Glutamatergic neuron (in vitro differentiated cells): ENCODE data around the gene ZMYM2. TPM values are rescaled to one million over a fixed set of nuclear protein-coding genes. Genes with fewer than 3 reads are reported as not detected.
A peak's percentile ranks its signal among the peaks of the same experiment; 100 is the strongest.

Experiments used
- DNase-seq: peaks from one replicate; pipeline ENCODE4 v3.0.0; 2022
- H3K27ac Mint-ChIP-seq: one replicate; pipeline ENCODE4 v1.8.0; 2020; ENCODE audit warnings: mild to moderate bottlenecking, mixed read lengths, inconsistent platforms; ENCODE audit not compliant: unreplicated experiment
- H3K27me3 Mint-ChIP-seq: one replicate; pipeline ENCODE4 v1.8.0; 2020; ENCODE audit warnings: mild to moderate bottlenecking, moderate library complexity, mixed read lengths, inconsistent platforms; ENCODE audit not compliant: unreplicated experiment
- H3K36me3 Mint-ChIP-seq: one replicate; pipeline ENCODE4 v1.8.0; 2020; ENCODE audit warnings: mild to moderate bottlenecking, mixed read lengths, inconsistent platforms; ENCODE audit not compliant: unreplicated experiment
- H3K4me1 Mint-ChIP-seq: one replicate; pipeline ENCODE4 v1.8.0; 2020; ENCODE audit warnings: mild to moderate bottlenecking, low read depth, mixed read lengths, inconsistent platforms; ENCODE audit not compliant: unreplicated experiment
- H3K4me3 Mint-ChIP-seq: one replicate; pipeline ENCODE4 v1.8.0; 2020; ENCODE audit warnings: mild to moderate bottlenecking, mixed read lengths, inconsistent platforms; ENCODE audit not compliant: unreplicated experiment
- H3K9me3 Mint-ChIP-seq: one replicate; pipeline ENCODE4 v1.8.0; 2020; ENCODE audit warnings: mild to moderate bottlenecking, moderate library complexity, mixed read lengths, inconsistent platforms; ENCODE audit not compliant: unreplicated experiment
- total RNA-seq: library from RNA; stranded (reverse); fragmentation: NEBNext Ultra II Directional; extraction: Animal tissue kit (Norgen Biotek cat#: 25700); gene quantifications from one replicate; pipeline ENCODE4 v1.2.1, GENCODE V29; 2021; ENCODE audit not compliant: unreplicated experiment
- TF ChIP-seq, protein P1 (sequence below): fragments of 200-600 bp; sonication (generic); IDR thresholded peaks from one replicate; pipeline ENCODE4 v1.5.0; 2021; ENCODE audit not compliant: partially characterized antibody, unreplicated experiment

Gene ZMYM2
- total RNA-seq, 1 donor from 2014 or later = 215 TPM

DNA sequence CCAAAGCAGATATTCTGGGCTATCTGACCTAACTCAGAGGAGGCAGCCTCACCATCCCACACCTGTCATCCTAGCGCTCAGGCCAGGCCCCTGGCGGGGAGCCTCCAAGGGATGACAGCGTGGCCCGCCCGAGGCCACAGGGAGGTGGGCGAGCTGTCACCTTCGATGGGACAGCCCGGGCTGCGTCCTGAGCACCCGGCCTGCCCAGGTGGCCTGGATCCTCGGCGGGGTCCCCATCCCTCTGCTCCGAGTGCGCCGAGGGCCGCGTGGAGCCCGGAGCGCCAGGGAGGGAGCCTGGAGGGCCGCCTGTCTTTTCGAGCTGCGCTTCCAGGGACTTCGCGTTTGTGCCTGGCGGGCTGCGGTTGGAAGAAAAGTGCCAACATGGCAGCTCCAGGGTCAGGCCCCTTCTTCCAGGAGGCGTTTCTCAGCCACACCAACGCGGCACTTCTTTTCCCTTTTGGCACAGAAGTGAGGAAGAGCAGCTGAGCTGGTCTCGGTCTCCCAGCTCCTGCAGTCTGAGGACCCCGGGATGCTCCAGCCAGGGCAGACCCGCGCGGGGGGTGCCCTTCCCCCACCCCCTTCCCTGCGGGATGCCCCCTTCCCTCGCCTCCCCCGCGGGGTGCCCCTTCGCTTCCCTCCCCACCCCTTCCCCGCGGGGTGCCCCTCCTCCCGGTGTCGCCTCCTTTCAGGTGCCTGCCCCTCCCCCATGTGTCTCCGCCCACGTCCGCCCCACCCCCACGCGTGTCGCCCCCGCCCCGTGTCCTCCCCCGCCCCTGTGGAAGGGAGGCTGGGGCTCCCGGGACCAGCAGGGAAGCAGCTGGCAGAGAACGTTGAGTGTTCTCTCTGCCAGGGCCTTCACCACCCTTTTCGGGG lies 160.0 kb downstream of the ZMYM2 start:
- Mint-ChIP-seq H3K36me3 (no peaks in the 10 kb centered on the region), H3K27ac (no peak overlapping the region), H3K9me3 (peaks cover 2% of the 10 kb centered on the region), H3K4me3 (peak overlapping the region; percentile 78), H3K27me3 (no peaks in the 10 kb centered on the region), H3K4me1 (no peaks in the 10 kb centered on the region)
- TF ChIP-seq, protein P1, sequence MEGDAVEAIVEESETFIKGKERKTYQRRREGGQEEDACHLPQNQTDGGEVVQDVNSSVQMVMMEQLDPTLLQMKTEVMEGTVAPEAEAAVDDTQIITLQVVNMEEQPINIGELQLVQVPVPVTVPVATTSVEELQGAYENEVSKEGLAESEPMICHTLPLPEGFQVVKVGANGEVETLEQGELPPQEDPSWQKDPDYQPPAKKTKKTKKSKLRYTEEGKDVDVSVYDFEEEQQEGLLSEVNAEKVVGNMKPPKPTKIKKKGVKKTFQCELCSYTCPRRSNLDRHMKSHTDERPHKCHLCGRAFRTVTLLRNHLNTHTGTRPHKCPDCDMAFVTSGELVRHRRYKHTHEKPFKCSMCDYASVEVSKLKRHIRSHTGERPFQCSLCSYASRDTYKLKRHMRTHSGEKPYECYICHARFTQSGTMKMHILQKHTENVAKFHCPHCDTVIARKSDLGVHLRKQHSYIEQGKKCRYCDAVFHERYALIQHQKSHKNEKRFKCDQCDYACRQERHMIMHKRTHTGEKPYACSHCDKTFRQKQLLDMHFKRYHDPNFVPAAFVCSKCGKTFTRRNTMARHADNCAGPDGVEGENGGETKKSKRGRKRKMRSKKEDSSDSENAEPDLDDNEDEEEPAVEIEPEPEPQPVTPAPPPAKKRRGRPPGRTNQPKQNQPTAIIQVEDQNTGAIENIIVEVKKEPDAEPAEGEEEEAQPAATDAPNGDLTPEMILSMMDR = peak; percentile 64
- DNase-seq = peak; percentile 43

DNA sequence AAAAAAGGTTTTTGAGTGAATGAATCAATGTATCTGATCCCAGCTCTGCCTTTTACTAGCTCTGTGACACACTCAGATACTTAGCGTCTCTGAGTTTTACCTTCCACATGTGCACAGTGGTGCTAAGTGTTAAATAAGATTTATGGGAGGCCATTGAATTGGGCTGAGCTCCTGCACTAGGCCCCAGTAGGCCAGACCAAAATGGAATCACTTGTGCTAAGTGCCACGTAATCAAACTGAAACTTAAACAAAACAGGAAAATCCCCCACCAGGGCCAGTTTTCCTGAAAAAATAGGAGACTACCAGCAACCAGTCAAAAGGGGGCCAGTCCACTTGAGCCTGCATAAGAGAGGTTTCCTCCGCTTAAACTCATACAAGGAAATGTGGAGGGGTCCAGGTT lies 161.4 kb downstream of the ZMYM2 start:
- TF ChIP-seq, protein P1 = no peak
- no peaks in the 10 kb centered on the region for H3K4me1 Mint-ChIP-seq
- H3K27me3 Mint-ChIP-seq = peaks cover 3% of the 10 kb centered on the region
- peaks cover 2% of the 10 kb centered on the region for H3K9me3 Mint-ChIP-seq
- H3K27ac Mint-ChIP-seq = no peak overlapping the region
- H3K36me3 Mint-ChIP-seq = no peaks in the 10 kb centered on the region
- peak overlapping the region; percentile 76 for H3K4me3 Mint-ChIP-seq
- no peak for DNase-seq

GRCh38 chr13:20121159-20121525 lies 162.6 kb downstream of the ZMYM2 start:
- H3K27me3 Mint-ChIP-seq = peaks cover 4% of the 10 kb centered on the region
- H3K4me1 Mint-ChIP-seq = no peaks in the 10 kb centered on the region
- H3K4me3 Mint-ChIP-seq = peak overlapping the region; percentile 13
- DNase-seq = no peak
- TF ChIP-seq, protein P1 = no peak
- no peak overlapping the region for H3K27ac Mint-ChIP-seq
- H3K36me3 Mint-ChIP-seq = no peaks in the 10 kb centered on the region
- peaks cover 2% of the 10 kb centered on the region for H3K9me3 Mint-ChIP-seq

DNA sequence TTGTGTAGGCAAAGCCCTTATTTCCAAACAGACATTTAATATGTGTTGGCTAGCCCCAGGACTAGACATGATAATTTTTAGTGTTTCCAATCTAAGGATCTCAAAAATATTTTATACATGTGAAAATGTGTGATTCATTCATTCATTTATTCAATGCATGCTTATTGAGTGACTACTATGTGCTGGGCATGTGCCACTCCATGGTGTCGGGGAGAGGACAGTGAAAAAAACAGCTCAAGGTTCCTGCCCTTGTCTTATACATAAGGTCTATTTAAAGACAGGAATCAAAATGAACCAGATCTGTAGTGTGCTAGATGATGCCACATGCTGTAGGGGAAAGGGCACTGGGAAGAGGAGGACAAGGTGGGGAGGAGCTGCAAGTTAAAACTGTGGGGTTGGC lies 165.8 kb downstream of the ZMYM2 start:
- Mint-ChIP-seq H3K4me1 (no peaks in the 10 kb centered on the region), H3K27me3 (peaks cover 7% of the 10 kb centered on the region), H3K36me3 (no peaks in the 10 kb centered on the region), H3K9me3 (peaks cover 2% of the 10 kb centered on the region), H3K27ac (no peak overlapping the region), H3K4me3 (peak overlapping the region; percentile 37)
- TF ChIP-seq, protein P1 = no peak
- DNase-seq = no peak

- H3K4me3 Mint-ChIP-seq = no peak overlapping the region
- no peaks in the 10 kb centered on the region for H3K36me3 Mint-ChIP-seq
- DNase-seq = no peak
- H3K27ac Mint-ChIP-seq = no peak overlapping the region
- no peaks in the 10 kb centered on the region for H3K4me1 Mint-ChIP-seq
- no peaks in the 10 kb centered on the region for H3K9me3 Mint-ChIP-seq
- H3K27me3 Mint-ChIP-seq = peaks cover 7% of the 10 kb centered on the region
- TF ChIP-seq, protein P1 = no peak
Observed at GRCh38 chr13:20125129-20125782, 166.7 kb downstream of the ZMYM2 start.
